Large intestine (tissue), 12 donors: ENCODE data around the gene RHNO1. TPM values are rescaled to one million over a fixed set of nuclear protein-coding genes. Genes with fewer than 3 reads are reported as not detected.

ENCODE experiments used
- DNase-seq, 2 donors: peaks; one replicate each; pipeline versions ENCODE4 v3.0.0 to v3.0.0-alpha.2; 2013
- H3K27ac ChIP-seq: one replicate; pipeline ENCODE4 v1.5.1; 2013; ENCODE audit warnings: low read length
- H3K27me3 ChIP-seq: 2 replicates; pipeline ENCODE4 v1.6.1; 2013; ENCODE audit warnings: low read length; ENCODE audit not compliant: control insufficient read depth, insufficient read depth
- H3K36me3 ChIP-seq: 2 replicates; pipeline ENCODE4 v1.6.1; 2013; ENCODE audit warnings: low read length; ENCODE audit not compliant: control insufficient read depth, insufficient read depth
- H3K4me1 ChIP-seq: one replicate; pipeline ENCODE4 v1.6.1; 2013; ENCODE audit warnings: low read length; ENCODE audit not compliant: control insufficient read depth, insufficient read depth
- H3K4me3 ChIP-seq: one replicate; pipeline ENCODE4 v1.5.1; 2013; ENCODE audit warnings: low read length
- H3K9me3 ChIP-seq: one replicate; pipeline ENCODE4 v1.6.1; 2013; ENCODE audit warnings: mild to moderate bottlenecking, low read depth, low read length, moderate library complexity; ENCODE audit not compliant: control insufficient read depth
- WGBS: methylation state at CpG from one replicate; pipeline ENCODE4 v1.1.5; 2013; ENCODE audit warnings: low lambda C conversion rate; ENCODE audit not compliant: insufficient coverage; 5-methylcytosine and 5-hydroxymethylcytosine counted together
- long read RNA-seq, 11 donors: transcript quantifications; one replicate each; lab custom pipeline, GENCODE V29; 2026
- polyA plus RNA-seq: library from polyadenylated mRNA; unstranded; fragments of 120-200 nt; gene quantifications from one replicate; pipeline ENCODE4 v1.2.1, GENCODE V29; 2013

Gene RHNO1
- polyA plus RNA-seq: 24.0 TPM
- long read RNA-seq, donor 1, transcript RHNO1-210 (1 exons, 1,008 nt): major isoform, 5 of 8 reads
- long read RNA-seq, donor 1, partial matches to known transcripts: 0 of 8 reads
- long read RNA-seq, donor 1, other reads (novel, unspliced or antisense): 0 of 8 reads
- long read RNA-seq, donor 2, transcript RHNO1-210 (1 exons, 1,008 nt): major isoform, 15 of 29 reads
- long read RNA-seq, donor 2, transcript RHNO1-204 (3 exons, 1,870 nt): minor isoform, 14 of 29 reads
- long read RNA-seq, donor 2, partial matches to known transcripts: 0 of 29 reads
- long read RNA-seq, donor 2, other reads (novel, unspliced or antisense): 0 of 29 reads
- long read RNA-seq, donor 3: 0 reads
- long read RNA-seq, donor 4, partial matches to known transcripts: 0 of 1 reads
- long read RNA-seq, donor 4, other reads (novel, unspliced or antisense): 0 of 1 reads
- long read RNA-seq, donor 5, transcript RHNO1-204 (3 exons, 1,870 nt): major isoform, 6 of 10 reads
- long read RNA-seq, donor 5, partial matches to known transcripts: 0 of 10 reads
- long read RNA-seq, donor 5, other reads (novel, unspliced or antisense): 0 of 10 reads
- long read RNA-seq, donor 6, transcript RHNO1-204 (3 exons, 1,870 nt): minor isoform, 12 of 27 reads
- long read RNA-seq, donor 6, transcript RHNO1-210 (1 exons, 1,008 nt): major isoform, 15 of 27 reads
- long read RNA-seq, donor 6, partial matches to known transcripts: 0 of 27 reads
- long read RNA-seq, donor 6, other reads (novel, unspliced or antisense): 0 of 27 reads
- long read RNA-seq, donor 7, transcript RHNO1-204 (3 exons, 1,870 nt): major isoform, 6 of 10 reads
- long read RNA-seq, donor 7, partial matches to known transcripts: 0 of 10 reads
- long read RNA-seq, donor 7, other reads (novel, unspliced or antisense): 0 of 10 reads
- long read RNA-seq, donor 8, transcript RHNO1-210 (1 exons, 1,008 nt): minor isoform, 9 of 24 reads
- long read RNA-seq, donor 8, transcript RHNO1-204 (3 exons, 1,870 nt): major isoform, 13 of 24 reads
- long read RNA-seq, donor 8, partial matches to known transcripts: 0 of 24 reads
- long read RNA-seq, donor 8, other reads (novel, unspliced or antisense): 0 of 24 reads
- long read RNA-seq, donor 9, transcript RHNO1-210 (1 exons, 1,008 nt): minor isoform, 8 of 23 reads
- long read RNA-seq, donor 9, transcript RHNO1-204 (3 exons, 1,870 nt): major isoform, 11 of 23 reads
- long read RNA-seq, donor 9, partial matches to known transcripts: 0 of 23 reads
- long read RNA-seq, donor 9, other reads (novel, unspliced or antisense): 0 of 23 reads
- long read RNA-seq, donor 10, transcript RHNO1-210 (1 exons, 1,008 nt): minor isoform, 7 of 19 reads
- long read RNA-seq, donor 10, transcript RHNO1-204 (3 exons, 1,870 nt): major isoform, 10 of 19 reads
- long read RNA-seq, donor 10, partial matches to known transcripts: 0 of 19 reads
- long read RNA-seq, donor 10, other reads (novel, unspliced or antisense): 0 of 19 reads
- long read RNA-seq, donor 11, transcript RHNO1-210 (1 exons, 1,008 nt): major isoform, 8 of 14 reads
- long read RNA-seq, donor 11, transcript RHNO1-204 (3 exons, 1,870 nt): minor isoform, 6 of 14 reads
- long read RNA-seq, donor 11, partial matches to known transcripts: 0 of 14 reads
- long read RNA-seq, donor 11, other reads (novel, unspliced or antisense): 0 of 14 reads

GRCh38 chr12:2877047-2877952 is at the start of gene RHNO1, which contains the start of gene FOXM1:
TSS of gene RHNO1 (plus strand) at chr12:2877223. CDS start at chr12:2885367, 8,144 bp downstream.
TSS of gene FOXM1 (minus strand) at chr12:2877174. CDS start at chr12:2874478, 2,696 bp downstream.
- H3K4me1 ChIP-seq: peaks cover 14% of the 10 kb centered on the region
- WGBS: no CpG with 5 or more reads among the region's 70 CpGs

GRCh38 chr12:2829275-2829674 is 47.7 kb upstream of the RHNO1 start:
- no peak for DNase-seq
- H3K27me3 ChIP-seq: no peaks in the 10 kb centered on the region
- WGBS: 90% methylated on average over 2 of the region's 6 CpGs
- H3K9me3 ChIP-seq: no peaks in the 10 kb centered on the region
- H3K4me3 ChIP-seq: no peak overlapping the region
- H3K27ac ChIP-seq: no peak overlapping the region
- H3K36me3 ChIP-seq: peaks cover 58% of the 10 kb centered on the region
- no peaks in the 10 kb centered on the region for H3K4me1 ChIP-seq

More at GRCh38 chr12:2877047-2877952, at the start of gene RHNO1, which contains the start of gene FOXM1:
- Histone ChIP-seq H3K27me3 (no peaks in the 10 kb centered on the region), H3K4me3 (peak within 1 kb of the TSS; percentile 79), H3K9me3 (no peaks in the 10 kb centered on the region), H3K36me3 (peaks cover 4% of the 10 kb centered on the region), H3K27ac (peak within 1 kb of the TSS; percentile 90)
- peak; percentile 87 to 90 for DNase-seq

GRCh38 chr12:2832550-2833127 is 44.4 kb upstream of the RHNO1 start:
- DNase-seq: no peak
- no CpG with 5 or more reads among the region's 6 CpGs for WGBS

GRCh38 chr12:2833327-2833726 is 43.7 kb upstream of the RHNO1 start:
- 40% methylated on average over 1 of the region's 5 CpGs for WGBS

More at GRCh38 chr12:2832550-2833127, 44.4 kb upstream of the RHNO1 start:
- H3K36me3 ChIP-seq: peaks cover 26% of the 10 kb centered on the region
- no peaks in the 10 kb centered on the region for H3K9me3 ChIP-seq
- peaks cover 3% of the 10 kb centered on the region for H3K27me3 ChIP-seq
- H3K4me3 ChIP-seq: no peak overlapping the region
- H3K4me1 ChIP-seq: no peaks in the 10 kb centered on the region
- no peak overlapping the region for H3K27ac ChIP-seq

GRCh38 chr12:2833810-2834209 is 43.2 kb upstream of the RHNO1 start:
- 100% methylated on average over 1 of the region's 9 CpGs for WGBS
- peaks cover 18% of the 10 kb centered on the region for H3K36me3 ChIP-seq
- peaks cover 3% of the 10 kb centered on the region for H3K27me3 ChIP-seq
- H3K4me1 ChIP-seq: no peaks in the 10 kb centered on the region
- H3K4me3 ChIP-seq: no peak overlapping the region
- no peak overlapping the region for H3K27ac ChIP-seq
- DNase-seq: no peak
- H3K9me3 ChIP-seq: no peaks in the 10 kb centered on the region

More at GRCh38 chr12:2833327-2833726, 43.7 kb upstream of the RHNO1 start:
- Histone ChIP-seq H3K27ac (no peak overlapping the region), H3K9me3 (no peaks in the 10 kb centered on the region), H3K4me1 (no peaks in the 10 kb centered on the region), H3K27me3 (peaks cover 3% of the 10 kb centered on the region), H3K36me3 (peaks cover 19% of the 10 kb centered on the region), H3K4me3 (no peak overlapping the region)
- no peak for DNase-seq

GRCh38 chr12:2834581-2835491 is 42.2 kb upstream of the RHNO1 start, which contains the start of gene NRIP2:
TSS of gene NRIP2 (minus strand) at chr12:2835035. CDS start at chr12:2834983, 52 bp downstream.
- Histone ChIP-seq H3K9me3 (no peaks in the 10 kb centered on the region), H3K36me3 (peaks cover 15% of the 10 kb centered on the region), H3K4me1 (no peaks in the 10 kb centered on the region), H3K4me3 (no peak within 1 kb of the TSS), H3K27ac (no peak within 1 kb of the TSS), H3K27me3 (peaks cover 3% of the 10 kb centered on the region)
- WGBS: no CpG with 5 or more reads among the region's 32 CpGs
- peak in 1 of 2 donors; percentile 52 for DNase-seq

- no peaks in the 10 kb centered on the region for H3K9me3 ChIP-seq
- no peak for DNase-seq
- H3K4me1 ChIP-seq: no peaks in the 10 kb centered on the region
- 93% methylated on average over 2 of the region's 4 CpGs for WGBS
- no peak overlapping the region for H3K27ac ChIP-seq
- no peak overlapping the region for H3K4me3 ChIP-seq
- H3K36me3 ChIP-seq: peaks cover 8% of the 10 kb centered on the region
- H3K27me3 ChIP-seq: peaks cover 3% of the 10 kb centered on the region
These were observed 41.2 kb upstream of the RHNO1 start for GRCh38 chr12:2835691-2836403.
